Measurements from ENCODE around the gene OLIG1. TPM values are rescaled to one million over a fixed set of nuclear protein-coding genes. Genes with fewer than 3 reads are reported as not detected.

The OLIG1 gene
- total RNA-seq, 1 donor from 2014 or later = 14.2 TPM

DNA sequence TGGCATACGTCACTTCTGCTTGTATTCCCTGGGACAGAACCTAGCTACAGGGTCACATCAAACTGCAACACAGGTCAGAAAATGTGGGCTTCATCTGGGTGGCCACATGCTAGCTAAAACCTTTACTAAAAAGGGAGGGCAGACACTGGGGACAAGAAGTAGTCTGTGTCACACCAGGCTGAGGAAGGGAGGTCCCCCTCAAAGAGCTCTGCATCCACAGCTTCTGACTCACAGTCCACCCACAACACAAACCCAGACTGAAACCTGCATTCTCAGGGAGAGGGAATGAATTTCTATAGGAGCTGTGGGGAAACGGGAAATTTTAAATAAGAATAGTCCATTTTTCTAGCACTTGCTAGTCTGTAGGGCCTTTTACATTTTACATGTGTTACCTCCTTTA lies 28.0 kb upstream of the OLIG1 start:
- Mint-ChIP-seq H3K36me3 (ENCODE audit: unreplicated experiment) (no peaks in the 10 kb centered on the region), H3K27me3 (ENCODE audit: unreplicated experiment) (peaks cover 16% of the 10 kb centered on the region), H3K4me1 (ENCODE audit: low read depth, unreplicated experiment) (peaks cover 48% of the 10 kb centered on the region), H3K9me3 (ENCODE audit: unreplicated experiment) (peaks cover 12% of the 10 kb centered on the region), H3K27ac (ENCODE audit: unreplicated experiment) (no peak overlapping the region), H3K4me3 (ENCODE audit: unreplicated experiment) (no peak overlapping the region)
- no peak for DNase-seq
- TF ChIP-seq, protein P1, sequence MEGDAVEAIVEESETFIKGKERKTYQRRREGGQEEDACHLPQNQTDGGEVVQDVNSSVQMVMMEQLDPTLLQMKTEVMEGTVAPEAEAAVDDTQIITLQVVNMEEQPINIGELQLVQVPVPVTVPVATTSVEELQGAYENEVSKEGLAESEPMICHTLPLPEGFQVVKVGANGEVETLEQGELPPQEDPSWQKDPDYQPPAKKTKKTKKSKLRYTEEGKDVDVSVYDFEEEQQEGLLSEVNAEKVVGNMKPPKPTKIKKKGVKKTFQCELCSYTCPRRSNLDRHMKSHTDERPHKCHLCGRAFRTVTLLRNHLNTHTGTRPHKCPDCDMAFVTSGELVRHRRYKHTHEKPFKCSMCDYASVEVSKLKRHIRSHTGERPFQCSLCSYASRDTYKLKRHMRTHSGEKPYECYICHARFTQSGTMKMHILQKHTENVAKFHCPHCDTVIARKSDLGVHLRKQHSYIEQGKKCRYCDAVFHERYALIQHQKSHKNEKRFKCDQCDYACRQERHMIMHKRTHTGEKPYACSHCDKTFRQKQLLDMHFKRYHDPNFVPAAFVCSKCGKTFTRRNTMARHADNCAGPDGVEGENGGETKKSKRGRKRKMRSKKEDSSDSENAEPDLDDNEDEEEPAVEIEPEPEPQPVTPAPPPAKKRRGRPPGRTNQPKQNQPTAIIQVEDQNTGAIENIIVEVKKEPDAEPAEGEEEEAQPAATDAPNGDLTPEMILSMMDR (IDR thresholded peaks at IDR 0.05; ENCODE audit: partially characterized antibody, unreplicated experiment) = no peak

DNA sequence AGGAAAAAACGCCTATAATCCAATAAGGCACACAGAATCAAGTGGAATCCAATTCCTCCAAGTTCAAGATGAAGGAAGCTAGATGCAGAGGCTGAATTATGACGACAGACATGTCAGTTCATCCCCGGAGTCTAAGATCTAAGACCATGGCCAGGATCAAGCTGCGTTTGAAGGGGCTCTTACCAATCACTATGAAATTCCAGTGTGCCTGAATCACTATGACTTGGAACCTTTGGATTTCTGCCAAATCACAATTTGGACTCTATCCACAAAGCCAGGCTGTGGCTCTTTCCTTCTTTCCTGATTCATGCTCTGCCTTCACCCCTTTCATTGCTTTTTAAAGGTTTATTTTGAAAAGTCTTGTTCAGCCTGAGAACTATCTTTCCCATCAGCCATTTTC lies 27.1 kb upstream of the OLIG1 start:
- Mint-ChIP-seq H3K9me3 (ENCODE audit: unreplicated experiment) (peaks cover 12% of the 10 kb centered on the region), H3K36me3 (ENCODE audit: unreplicated experiment) (no peaks in the 10 kb centered on the region), H3K27ac (ENCODE audit: unreplicated experiment) (no peak overlapping the region), H3K4me3 (ENCODE audit: unreplicated experiment) (no peak overlapping the region), H3K27me3 (ENCODE audit: unreplicated experiment) (peaks cover 16% of the 10 kb centered on the region), H3K4me1 (ENCODE audit: low read depth, unreplicated experiment) (peaks cover 45% of the 10 kb centered on the region)
- no peak for DNase-seq
- TF ChIP-seq, protein P1 (IDR thresholded peaks at IDR 0.05; ENCODE audit: partially characterized antibody, unreplicated experiment) = no peak

DNA sequence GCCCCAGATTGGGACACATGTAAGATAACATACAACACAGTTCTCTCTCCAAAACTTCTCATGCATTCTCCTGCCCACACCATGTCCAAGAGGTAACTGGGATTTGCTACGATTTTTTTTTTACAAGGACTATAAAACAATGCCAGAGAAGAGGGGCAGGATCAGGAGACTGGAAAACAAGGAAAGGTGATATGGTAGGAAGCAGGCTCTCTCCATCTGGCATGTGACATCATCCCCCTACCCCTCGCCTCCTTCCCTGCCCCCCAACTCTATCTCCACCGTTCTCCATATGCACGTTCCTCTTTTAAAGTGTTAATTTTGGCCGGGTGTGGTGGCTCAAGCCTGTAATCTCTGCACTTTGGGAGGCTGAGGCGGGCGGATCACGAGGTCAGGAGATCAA lies 23.5 kb upstream of the OLIG1 start:
- Mint-ChIP-seq H3K27ac (ENCODE audit: unreplicated experiment) (peak overlapping the region; percentile 12), H3K36me3 (ENCODE audit: unreplicated experiment) (no peaks in the 10 kb centered on the region), H3K4me3 (ENCODE audit: unreplicated experiment) (no peak overlapping the region), H3K27me3 (ENCODE audit: unreplicated experiment) (peaks cover 9% of the 10 kb centered on the region), H3K9me3 (ENCODE audit: unreplicated experiment) (peaks cover 4% of the 10 kb centered on the region), H3K4me1 (ENCODE audit: low read depth, unreplicated experiment) (peaks cover 34% of the 10 kb centered on the region)
- TF ChIP-seq, protein P1 (IDR thresholded peaks at IDR 0.05; ENCODE audit: partially characterized antibody, unreplicated experiment) = no peak
- DNase-seq = no peak

DNA sequence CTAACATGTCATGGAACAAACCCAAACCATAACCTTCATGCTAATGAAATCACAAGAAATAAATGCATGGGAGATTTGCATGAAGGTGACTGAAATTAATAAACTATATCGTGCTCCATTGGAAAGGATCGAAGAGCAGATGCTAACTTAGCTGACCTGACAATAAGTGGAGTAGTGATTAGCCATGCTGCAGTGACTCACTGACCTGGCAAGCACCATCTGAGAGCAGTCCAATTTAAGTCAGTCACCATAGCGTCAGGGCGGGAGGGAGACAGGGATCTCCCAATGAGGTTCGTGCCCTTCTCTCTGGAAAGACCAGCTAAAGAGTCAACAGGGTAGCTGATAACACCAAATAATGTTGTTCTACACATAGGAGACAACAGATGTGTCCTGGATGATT lies 22.7 kb upstream of the OLIG1 start:
- Mint-ChIP-seq H3K4me3 (ENCODE audit: unreplicated experiment) (peak overlapping the region; percentile 13), H3K27me3 (ENCODE audit: unreplicated experiment) (peaks cover 5% of the 10 kb centered on the region), H3K9me3 (ENCODE audit: unreplicated experiment) (peaks cover 9% of the 10 kb centered on the region), H3K27ac (ENCODE audit: unreplicated experiment) (peak overlapping the region; percentile 46), H3K4me1 (ENCODE audit: low read depth, unreplicated experiment) (peaks cover 35% of the 10 kb centered on the region), H3K36me3 (ENCODE audit: unreplicated experiment) (no peaks in the 10 kb centered on the region)
- TF ChIP-seq, protein P1 (IDR thresholded peaks at IDR 0.05; ENCODE audit: partially characterized antibody, unreplicated experiment) = no peak
- DNase-seq = no peak

DNA sequence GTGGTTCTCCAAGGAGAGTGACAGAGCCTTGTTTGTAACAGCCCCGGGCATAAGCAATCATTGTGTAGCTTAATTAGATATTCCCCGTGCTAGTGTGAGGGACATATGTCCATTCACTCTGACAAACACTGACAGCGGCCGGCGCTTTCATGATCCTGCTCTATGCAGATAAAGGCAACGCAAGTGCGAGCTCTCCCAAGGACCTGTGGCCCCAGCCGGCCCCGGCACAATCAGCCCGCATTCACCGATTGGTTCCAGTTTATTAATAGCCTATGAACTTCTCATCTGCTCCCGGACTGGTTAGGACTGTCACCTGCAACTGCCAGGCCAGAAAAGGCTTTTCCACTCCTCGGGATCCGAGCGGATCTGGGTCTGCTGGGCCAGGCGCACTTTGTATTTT lies 18.0 kb upstream of the OLIG1 start:
- Mint-ChIP-seq H3K4me1 (ENCODE audit: low read depth, unreplicated experiment) (peaks cover 26% of the 10 kb centered on the region), H3K27me3 (ENCODE audit: unreplicated experiment) (peaks cover 2% of the 10 kb centered on the region), H3K4me3 (ENCODE audit: unreplicated experiment) (peak overlapping the region; percentile 52), H3K9me3 (ENCODE audit: unreplicated experiment) (peaks cover 5% of the 10 kb centered on the region), H3K36me3 (ENCODE audit: unreplicated experiment) (no peaks in the 10 kb centered on the region), H3K27ac (ENCODE audit: unreplicated experiment) (peak overlapping the region; percentile 92)
- DNase-seq = peak; percentile 67
- TF ChIP-seq, protein P1 (IDR thresholded peaks at IDR 0.05; ENCODE audit: partially characterized antibody, unreplicated experiment) = no peak

Data from glutamatergic neuron (in vitro differentiated cells).